Measurements from ENCODE around the gene CAPN13.

Gene CAPN13

DNA sequence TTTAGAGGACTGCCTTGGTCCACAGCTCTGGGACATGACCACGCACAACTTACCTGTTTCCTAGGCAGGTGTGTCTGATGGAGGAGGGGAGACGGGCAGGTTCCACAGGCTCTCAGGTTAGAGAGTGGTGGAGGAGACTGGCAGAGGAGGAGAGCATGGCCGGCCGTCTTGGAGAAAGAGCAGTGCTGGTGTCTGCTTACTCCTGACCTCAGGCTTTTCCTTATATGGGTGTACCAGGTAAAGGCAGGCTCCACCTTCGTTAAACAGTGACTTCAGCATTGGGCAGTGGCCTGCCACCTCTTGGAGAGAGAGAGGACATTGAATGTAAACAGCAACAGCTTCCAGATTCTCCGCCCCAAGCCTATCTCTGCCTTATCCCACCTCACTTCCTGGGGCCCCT lies at the start of gene CAPN13:
CAPN13 (minus strand) TSS at position 198 of the 400 bp plus-strand sequence. CDS start 20,121 bp downstream, outside the sequence.
- no peak for DNase-seq

GRCh38 chr2:30847841-30848240 lies 40.6 kb upstream of the CAPN13 start:
- no peak for DNase-seq

GRCh38 chr2:30847329-30847728 lies 40.1 kb upstream of the CAPN13 start:
- no peak for DNase-seq

GRCh38 chr2:30828586-30828985 lies 21.3 kb upstream of the CAPN13 start:
- DNase-seq: no peak

GRCh38 chr2:30826916-30827315 lies 19.7 kb upstream of the CAPN13 start:
- DNase-seq: no peak

GRCh38 chr2:30826481-30826880 lies 19.2 kb upstream of the CAPN13 start:
- no peak for DNase-seq

GRCh38 chr2:30823452-30823851 lies 16.2 kb upstream of the CAPN13 start:
- DNase-seq: peak in 1 of 2 donors; percentile 62

DNA sequence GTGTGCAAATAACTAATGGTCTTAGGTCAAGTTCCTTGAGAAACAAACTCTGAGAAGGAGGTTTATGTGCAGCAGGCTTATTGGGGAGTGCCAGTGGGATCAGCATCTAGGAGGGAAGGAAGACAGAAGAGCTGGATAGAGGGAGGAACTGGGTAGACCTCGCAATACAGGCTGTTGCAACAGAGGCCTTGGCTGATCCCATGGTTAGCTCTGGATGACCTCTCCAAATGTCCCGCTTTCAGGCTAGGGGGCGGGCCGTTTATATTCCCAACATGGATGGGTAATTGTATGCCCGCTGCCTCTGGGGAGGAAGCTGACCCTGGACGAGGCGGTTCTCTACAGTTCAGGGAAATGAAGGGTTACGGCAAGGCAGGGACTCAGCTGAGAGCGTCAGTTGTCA lies 14.7 kb upstream of the CAPN13 start:
- no peak for DNase-seq

DNA sequence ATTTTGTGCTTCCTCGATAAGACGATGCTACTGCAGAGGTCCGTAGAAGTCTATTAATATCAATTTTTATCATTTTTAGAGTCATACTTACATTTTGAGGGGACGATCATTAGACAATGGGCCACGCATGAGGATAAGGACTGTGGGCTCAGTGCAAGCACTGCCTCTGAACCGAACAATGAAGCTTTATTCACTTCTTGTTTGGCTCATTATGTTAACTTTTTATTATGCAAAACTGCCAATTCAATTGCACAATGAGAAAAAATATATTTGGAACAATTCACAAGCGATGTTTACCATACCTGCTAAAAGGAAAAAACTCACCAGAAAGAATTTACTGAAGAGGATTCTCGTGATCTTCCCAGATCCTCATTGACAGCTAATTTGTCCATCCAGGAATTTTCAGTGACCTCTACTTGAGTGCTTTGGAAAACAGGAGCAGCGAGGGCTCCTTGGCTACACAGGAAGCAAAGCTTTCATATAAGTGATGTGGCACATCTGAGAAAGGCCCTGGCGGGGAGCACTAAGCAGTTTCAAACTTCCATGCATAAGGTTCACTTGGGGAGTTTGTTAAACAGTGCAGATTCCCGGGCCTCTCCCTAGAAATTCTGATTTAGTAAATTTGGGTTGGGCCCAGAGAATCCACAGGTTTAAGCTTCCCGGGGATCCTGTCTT lies 13.3 kb upstream of the CAPN13 start:
- peak in 1 of 2 donors; percentile 87 for DNase-seq

DNA sequence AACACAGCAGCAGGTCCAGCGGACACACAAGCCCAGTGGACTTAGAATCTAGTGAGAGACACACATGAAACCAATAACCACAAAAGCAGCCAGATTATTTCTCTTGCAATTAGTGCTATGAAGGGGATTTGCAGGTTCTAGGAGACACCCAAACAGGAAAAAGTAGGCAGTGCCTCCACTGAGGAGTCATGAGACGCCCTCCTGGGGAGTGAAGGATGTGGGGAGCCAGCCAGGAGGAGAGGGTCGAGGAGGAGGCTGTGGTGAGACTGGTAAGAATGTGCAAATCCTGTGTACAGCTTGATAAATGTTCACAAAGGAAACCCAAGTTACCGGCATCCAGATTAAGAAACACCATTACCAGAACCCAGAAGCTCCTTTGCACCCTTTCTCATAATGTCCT lies 2.7 kb upstream of the CAPN13 start:
- no peak for DNase-seq

DNA sequence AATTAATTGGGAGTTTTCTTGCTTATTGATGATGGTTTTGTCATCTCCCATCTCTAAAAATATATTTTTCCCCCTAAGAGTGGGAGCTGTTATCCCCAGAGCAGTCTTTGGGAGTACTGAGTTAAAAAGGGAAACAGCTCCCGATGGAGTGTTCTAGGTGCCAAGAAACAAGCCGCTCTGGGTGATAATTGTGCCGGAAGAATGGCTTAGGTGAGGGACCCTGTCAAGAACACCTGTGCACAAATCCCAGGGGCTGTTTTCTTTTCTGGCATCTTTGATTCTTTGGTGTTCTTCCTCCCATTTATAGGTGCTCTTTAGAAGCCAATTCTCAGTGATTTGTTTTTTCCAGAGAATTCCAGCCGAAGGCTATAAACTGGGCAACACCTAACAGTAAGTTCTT lies 1.4 kb upstream of the CAPN13 start:
- DNase-seq: peak in 1 of 2 donors; percentile 11

DNA sequence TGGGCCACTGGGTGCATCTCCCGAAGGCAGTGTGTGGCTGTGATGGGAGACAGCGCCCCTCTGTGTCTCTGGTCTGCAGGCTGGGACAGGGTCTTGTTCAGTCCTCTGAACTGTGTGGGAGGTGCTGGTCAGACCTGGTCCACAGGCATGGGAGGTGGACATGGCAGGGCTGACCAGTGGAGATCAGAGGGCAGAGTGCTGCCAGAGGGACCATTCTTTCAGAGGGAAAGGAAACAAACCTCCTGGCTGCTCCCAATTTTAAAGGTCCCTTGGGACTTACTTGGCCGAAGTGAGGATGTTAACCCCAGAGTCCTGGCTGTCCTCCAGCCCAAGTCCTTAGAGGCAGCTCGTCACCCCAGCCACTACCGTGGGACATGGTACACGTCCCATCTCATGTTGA lies 4.0 kb downstream of the CAPN13 start:
- no peak for DNase-seq

GRCh38 chr2:30802611-30803010 lies 4.6 kb downstream of the CAPN13 start:
- no peak for DNase-seq

DNA sequence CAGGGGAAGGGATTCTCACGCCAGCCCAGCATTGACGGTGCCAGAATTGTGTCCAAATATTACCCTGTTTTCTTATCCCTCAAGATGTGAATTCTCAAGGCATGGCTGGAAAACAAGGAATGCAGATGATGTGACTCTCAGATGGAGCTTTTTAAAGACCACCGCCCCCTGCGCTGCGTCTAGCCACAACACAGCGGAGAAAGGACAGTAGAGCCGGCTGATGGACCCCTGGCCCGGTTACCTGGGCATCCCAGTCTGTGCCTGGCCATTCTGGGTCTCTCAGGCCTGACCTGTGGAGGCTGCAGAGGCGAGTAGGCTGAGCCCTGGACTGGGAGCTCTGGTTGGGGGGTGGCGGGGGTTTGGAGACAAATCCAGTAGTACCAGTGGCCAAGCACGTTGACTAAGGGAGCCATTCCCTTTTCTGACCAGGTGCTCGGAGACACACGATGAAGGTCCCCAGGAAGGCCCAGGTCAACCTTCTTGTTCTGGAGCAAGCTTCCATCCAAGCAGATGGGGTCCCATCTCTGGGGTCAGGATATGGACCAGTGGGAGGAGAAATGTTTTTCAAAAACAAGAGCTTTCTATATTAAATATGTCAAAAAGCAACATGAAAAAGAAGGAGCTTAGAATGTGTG lies 5.3 kb downstream of the CAPN13 start:
- DNase-seq: no peak

GRCh38 chr2:30800159-30800558 lies 7.1 kb downstream of the CAPN13 start:
- DNase-seq: no peak

DNA sequence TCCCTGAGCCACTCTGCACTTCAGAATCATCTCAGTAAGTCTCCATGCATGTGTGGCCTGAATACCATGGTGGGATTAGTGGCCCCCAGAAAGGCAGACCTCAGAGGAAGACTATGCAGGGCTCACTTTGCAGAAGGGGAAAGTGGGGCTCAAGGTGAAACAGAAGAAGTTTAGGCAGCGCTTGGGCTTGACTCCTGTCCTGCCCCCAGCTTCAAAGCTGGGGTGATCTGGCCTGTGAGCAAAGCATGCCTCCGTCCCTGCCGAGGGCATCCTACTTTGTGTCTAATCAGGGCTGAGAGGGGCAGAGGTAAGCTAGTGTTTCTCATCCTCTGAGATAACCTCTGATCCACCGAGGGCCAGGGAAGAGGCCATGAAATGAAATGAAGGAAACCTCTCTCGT lies 7.9 kb downstream of the CAPN13 start:
- DNase-seq: no peak

GRCh38 chr2:30798536-30798991 lies 8.7 kb downstream of the CAPN13 start:
- DNase-seq: no peak

GRCh38 chr2:30797381-30798015 lies 9.7 kb downstream of the CAPN13 start:
- DNase-seq: no peak

DNA sequence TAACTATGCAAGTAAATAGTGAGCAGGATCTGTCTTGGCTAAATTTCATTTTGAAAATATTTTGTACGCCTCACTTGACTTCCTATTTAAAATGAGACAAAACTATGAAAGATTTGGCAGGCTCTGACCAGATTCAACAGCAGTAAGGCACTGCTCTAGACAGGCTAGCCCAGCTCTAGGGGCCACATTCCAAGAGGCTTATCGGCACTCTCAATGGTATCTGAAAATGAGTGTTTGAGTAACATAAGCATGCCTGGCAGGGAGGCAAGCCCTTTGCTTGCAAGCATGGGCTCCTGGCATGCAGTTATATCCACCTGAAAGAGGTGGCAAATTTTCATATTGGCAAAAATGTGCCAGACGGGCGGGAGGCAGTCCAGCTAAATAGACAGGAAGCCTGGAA lies 10.5 kb downstream of the CAPN13 start:
- DNase-seq: no peak

DNA sequence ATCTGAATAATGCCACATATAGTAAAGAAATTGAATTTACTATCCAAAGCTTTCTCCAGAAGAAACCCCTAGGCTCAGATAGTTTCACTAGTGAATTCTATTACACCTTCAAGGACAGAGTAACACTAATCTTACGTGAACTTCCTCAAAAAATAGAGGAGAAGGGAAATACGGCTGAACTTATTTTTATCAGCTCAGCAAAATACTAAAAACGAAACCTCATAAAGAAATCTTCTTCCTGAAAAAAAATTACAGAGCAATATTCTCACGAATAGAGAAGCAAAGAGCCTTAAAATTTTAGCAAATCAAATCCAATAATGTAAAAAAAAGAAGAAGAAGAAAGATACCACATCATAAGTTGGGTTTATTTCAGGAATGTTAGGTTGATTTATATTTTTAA lies 14.7 kb downstream of the CAPN13 start:
- DNase-seq: no peak

GRCh38 chr2:30790879-30791278 lies 16.4 kb downstream of the CAPN13 start:
- DNase-seq: no peak

DNA sequence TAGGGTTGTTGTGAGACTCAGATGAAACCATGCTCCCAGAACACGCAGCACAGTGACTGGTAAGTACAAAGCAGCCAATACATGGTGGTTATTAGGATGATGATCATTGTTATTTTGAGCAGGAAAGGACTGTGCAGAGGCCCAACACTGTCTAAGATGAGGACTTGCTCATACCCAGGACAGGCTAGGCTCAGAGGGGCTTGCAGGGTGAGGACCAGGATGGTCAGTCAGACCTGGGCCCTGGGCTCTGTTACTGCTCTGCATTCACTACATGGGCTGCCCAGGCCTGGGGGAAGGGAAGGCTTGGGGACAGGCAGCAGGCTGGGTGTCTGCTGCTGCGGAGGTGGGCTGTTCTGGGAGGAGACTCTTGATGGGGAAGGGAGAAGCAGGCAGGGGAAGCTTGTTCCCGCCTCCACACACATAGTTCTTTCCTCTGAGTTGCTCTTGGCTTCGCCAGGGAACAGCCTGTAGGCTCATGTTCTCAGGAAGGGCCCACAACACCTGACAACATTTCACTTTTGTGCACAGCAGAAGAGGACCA lies 17.5 kb downstream of the CAPN13 start:
- no peak for DNase-seq

- DNase-seq: no peak
These were observed 20.1 kb downstream of the CAPN13 start for GRCh38 chr2:30786923-30787685.

All from hippocampal formation (tissue), 2 donors.